AG08395 (cell line): ENCODE data around the gene FGF10.

ENCODE experiments used
- DNase-seq: peaks from one replicate; pipeline ENCODE4 v3.0.0; 2012; ENCODE audit warnings: mixed read lengths, low spot score

The FGF10 gene

GRCh38 chr5:44257221-44257620 is 132.0 kb downstream of the FGF10 start:
- DNase-seq: no peak
